Liver (tissue), 3 donors: ENCODE measurements around the gene SH3BP1.

Experiments
- ATF3 ChIP-seq: IDR thresholded peaks from 2 replicates; pipeline ENCODE4 v1.6.1; 2016; ENCODE audit warnings: antibody characterized with exemption
- CTCF ChIP-seq: fragments of 150-350 bp; IDR thresholded peaks from 2 replicates; pipeline ENCODE4 v1.5.1; 2017; ENCODE audit warnings: improper control_type of control experiment, low read depth, low read length; ENCODE audit not compliant: missing input control
- EGR1 ChIP-seq, 2 donors: IDR thresholded peaks; 2 replicates each; pipeline ENCODE4 v1.6.1; 2016 to 2018; ENCODE audit warnings: antibody characterized with exemption in 2 of 2, low read depth in 2 of 2
- GABPA ChIP-seq, 2 donors: IDR thresholded peaks in 1 of 2; conservative IDR thresholded peaks in 1 of 2; 2 replicates each; pipeline ENCODE4 v1.6.1; 2016; ENCODE audit warnings: antibody characterized with exemption in 2 of 2, mild to moderate bottlenecking in 1 of 2, moderate library complexity in 1 of 2
- JUND ChIP-seq, 2 donors: IDR thresholded peaks; 2 replicates each; pipeline ENCODE4 v1.6.1; 2016; ENCODE audit warnings: antibody characterized with exemption in 2 of 2
- MAX ChIP-seq: IDR thresholded peaks from 2 replicates; pipeline ENCODE4 v1.6.1; 2016; ENCODE audit warnings: antibody characterized with exemption
- RAD21 ChIP-seq, 2 donors: IDR thresholded peaks; 2 replicates each; pipeline ENCODE4 v1.6.1; 2016; ENCODE audit warnings: antibody characterized with exemption in 2 of 2, mild to moderate bottlenecking in 2 of 2
- REST ChIP-seq: IDR thresholded peaks from 2 replicates; pipeline ENCODE4 v1.6.1; 2016; ENCODE audit warnings: antibody characterized with exemption, mild to moderate bottlenecking
- RXRA ChIP-seq, 2 donors: IDR thresholded peaks; 2 replicates each; pipeline ENCODE4 v1.6.1; 2017 to 2018; ENCODE audit warnings: antibody characterized with exemption in 2 of 2, mild to moderate bottlenecking in 1 of 2
- SP1 ChIP-seq: IDR thresholded peaks from 2 replicates; pipeline ENCODE4 v1.6.1; 2018; ENCODE audit warnings: antibody characterized with exemption, mild to moderate bottlenecking
- TAF1 ChIP-seq: conservative IDR thresholded peaks from 2 replicates; pipeline ENCODE4 v1.6.1; 2016; ENCODE audit warnings: antibody characterized with exemption, mild to moderate bottlenecking
- YY1 ChIP-seq: IDR thresholded peaks from 2 replicates; pipeline ENCODE4 v1.6.1; 2016; ENCODE audit warnings: antibody characterized with exemption, mild to moderate bottlenecking
- ZBTB33 ChIP-seq: IDR thresholded peaks from 2 replicates; pipeline ENCODE4 v1.6.1; 2016; ENCODE audit warnings: antibody characterized with exemption
- donor health status: healthy.
- donor health status: healthy.

- TF ChIP-seq ZBTB33 (no peak), CTCF (no peak), ATF3 (no peak), RXRA (IDR thresholded peaks at IDR 0.05) (no peak), YY1 (no peak), TAF1 (no peak), RAD21 (IDR thresholded peaks at IDR 0.05) (no peak), EGR1 (IDR thresholded peaks at IDR 0.05; ENCODE audit: low read depth in 2 of 2) (no peak), MAX (no peak), REST (no peak), JUND (IDR thresholded peaks at IDR 0.05) (no peak), GABPA (IDR thresholded peaks at IDR 0.05 in 1 of 2, conservative IDR thresholded peaks at IDR 0.05 in 1 of 2) (no peak), SP1 (no peak)
These were observed 939 bp upstream of the SH3BP1 start for GRCh38 chr22:37638391-37639069.
